ENCODE data around the gene SLAMF1.
A peak's percentile ranks its signal among the peaks of the same experiment; 100 is the strongest.

Gene SLAMF1

DNA sequence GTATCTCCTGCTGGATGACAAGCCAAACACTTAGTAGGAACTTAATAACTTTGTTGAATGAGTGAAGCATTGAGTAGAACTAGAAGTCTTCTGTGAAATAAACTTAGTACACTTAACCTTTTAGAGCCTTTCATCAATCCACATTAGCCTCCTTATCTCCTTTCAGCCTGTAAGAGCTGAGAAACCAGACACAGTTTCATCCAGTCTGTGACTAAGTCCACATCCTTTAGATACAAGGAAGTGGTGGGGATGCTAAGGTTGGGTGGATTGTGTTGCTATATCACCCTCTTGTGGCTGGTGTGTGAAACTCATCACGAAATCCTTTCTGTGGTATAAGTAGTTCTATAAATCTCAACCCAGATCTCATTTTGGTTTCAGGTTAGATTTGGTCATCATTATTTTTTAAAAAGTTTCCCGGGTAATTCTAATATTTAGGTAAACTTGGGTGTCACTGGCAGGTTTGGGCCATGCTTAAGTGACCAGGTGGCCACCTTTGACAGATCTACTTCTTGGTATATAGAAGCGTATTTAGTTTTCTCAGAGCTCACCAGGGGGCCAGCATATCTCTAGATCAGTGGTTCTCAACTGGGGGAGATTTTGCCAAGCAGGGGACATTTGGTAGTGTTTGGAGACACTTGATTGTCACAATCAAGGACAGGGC is 39.7 kb downstream of the SLAMF1 start:
- H3K9ac ChIP-seq (ENCODE audit: low read length) = no peak overlapping the region
- H2AFZ ChIP-seq (ENCODE audit: low read depth, low read length) = peak overlapping the region; percentile 51; the same call in 1 of the 2 replicates
- no peaks in the 10 kb centered on the region for H4K20me1 ChIP-seq (ENCODE audit: insufficient read depth, low read length)
- no peak overlapping the region for H3K27ac ChIP-seq (ENCODE audit: low read length)
- no peak overlapping the region for H3K4me3 ChIP-seq (ENCODE audit: low read length)
- TF ChIP-seq, protein P1, sequence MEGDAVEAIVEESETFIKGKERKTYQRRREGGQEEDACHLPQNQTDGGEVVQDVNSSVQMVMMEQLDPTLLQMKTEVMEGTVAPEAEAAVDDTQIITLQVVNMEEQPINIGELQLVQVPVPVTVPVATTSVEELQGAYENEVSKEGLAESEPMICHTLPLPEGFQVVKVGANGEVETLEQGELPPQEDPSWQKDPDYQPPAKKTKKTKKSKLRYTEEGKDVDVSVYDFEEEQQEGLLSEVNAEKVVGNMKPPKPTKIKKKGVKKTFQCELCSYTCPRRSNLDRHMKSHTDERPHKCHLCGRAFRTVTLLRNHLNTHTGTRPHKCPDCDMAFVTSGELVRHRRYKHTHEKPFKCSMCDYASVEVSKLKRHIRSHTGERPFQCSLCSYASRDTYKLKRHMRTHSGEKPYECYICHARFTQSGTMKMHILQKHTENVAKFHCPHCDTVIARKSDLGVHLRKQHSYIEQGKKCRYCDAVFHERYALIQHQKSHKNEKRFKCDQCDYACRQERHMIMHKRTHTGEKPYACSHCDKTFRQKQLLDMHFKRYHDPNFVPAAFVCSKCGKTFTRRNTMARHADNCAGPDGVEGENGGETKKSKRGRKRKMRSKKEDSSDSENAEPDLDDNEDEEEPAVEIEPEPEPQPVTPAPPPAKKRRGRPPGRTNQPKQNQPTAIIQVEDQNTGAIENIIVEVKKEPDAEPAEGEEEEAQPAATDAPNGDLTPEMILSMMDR (IDR thresholded peaks at IDR 0.05; ENCODE audit: low read depth, low read length) = peak; percentile 98
- no peak for TF ChIP-seq EZH2phosphoT487 (IDR thresholded peaks at IDR 0.05; ENCODE audit: low read depth)
- H3K36me3 ChIP-seq (replicated peaks; ENCODE audit: low read depth, low read length) = no peaks in the 10 kb centered on the region
- H3K27me3 ChIP-seq (ENCODE audit: low read depth, low read length) = no peaks in the 10 kb centered on the region
- peaks cover 52% of the 10 kb centered on the region for H3K4me1 ChIP-seq (ENCODE audit: low read length)
- H3K4me2 ChIP-seq (ENCODE audit: low read length) = peak overlapping the region; percentile 25; the same call in 1 of the 2 replicates
- no peaks in the 10 kb centered on the region for H3K9me3 ChIP-seq (ENCODE audit: insufficient read depth, low read length)
- H3K79me2 ChIP-seq (ENCODE audit: low read length) = no peaks in the 10 kb centered on the region

DNA sequence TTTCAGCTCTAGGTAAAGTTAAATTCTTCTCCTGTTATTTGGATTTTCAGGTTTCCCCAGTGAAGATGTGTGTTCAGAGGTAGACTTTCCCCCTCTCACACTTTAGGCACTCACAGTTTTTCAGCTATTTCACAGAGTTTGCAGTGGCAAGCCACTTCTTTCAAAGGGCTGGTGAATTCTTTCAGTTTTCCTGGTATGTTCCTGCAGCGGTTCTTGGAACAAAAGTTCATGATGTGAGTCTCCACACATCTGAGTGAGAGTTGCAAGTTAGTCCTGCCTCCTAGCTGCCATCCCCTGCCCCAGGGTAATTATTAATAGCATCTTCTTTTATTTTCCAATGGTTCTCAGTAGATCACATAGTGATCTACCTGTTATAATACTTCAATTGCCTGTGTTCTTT is 40.2 kb downstream of the SLAMF1 start:
- Histone ChIP-seq H3K4me3 (ENCODE audit: low read length) (no peak overlapping the region), H3K4me2 (ENCODE audit: low read length) (peak overlapping the region; percentile 25; the same call in 1 of the 2 replicates), H3K27me3 (ENCODE audit: low read depth, low read length) (no peaks in the 10 kb centered on the region), H2AFZ (ENCODE audit: low read depth, low read length) (0 out of 2 replicates have a peak overlapping the region, but pooled peaks have one; percentile 51), H3K27ac (ENCODE audit: low read length) (no peak overlapping the region), H3K79me2 (ENCODE audit: low read length) (no peaks in the 10 kb centered on the region), H3K36me3 (replicated peaks; ENCODE audit: low read depth, low read length) (no peaks in the 10 kb centered on the region), H3K4me1 (ENCODE audit: low read length) (peaks cover 48% of the 10 kb centered on the region), H3K9me3 (ENCODE audit: insufficient read depth, low read length) (no peaks in the 10 kb centered on the region), H3K9ac (ENCODE audit: low read length) (no peak overlapping the region), H4K20me1 (ENCODE audit: insufficient read depth, low read length) (no peaks in the 10 kb centered on the region)
- TF ChIP-seq EZH2phosphoT487 (IDR thresholded peaks at IDR 0.05; ENCODE audit: low read depth) = no peak
- TF ChIP-seq, protein P1 (IDR thresholded peaks at IDR 0.05; ENCODE audit: low read depth, low read length) = no peak

DNA sequence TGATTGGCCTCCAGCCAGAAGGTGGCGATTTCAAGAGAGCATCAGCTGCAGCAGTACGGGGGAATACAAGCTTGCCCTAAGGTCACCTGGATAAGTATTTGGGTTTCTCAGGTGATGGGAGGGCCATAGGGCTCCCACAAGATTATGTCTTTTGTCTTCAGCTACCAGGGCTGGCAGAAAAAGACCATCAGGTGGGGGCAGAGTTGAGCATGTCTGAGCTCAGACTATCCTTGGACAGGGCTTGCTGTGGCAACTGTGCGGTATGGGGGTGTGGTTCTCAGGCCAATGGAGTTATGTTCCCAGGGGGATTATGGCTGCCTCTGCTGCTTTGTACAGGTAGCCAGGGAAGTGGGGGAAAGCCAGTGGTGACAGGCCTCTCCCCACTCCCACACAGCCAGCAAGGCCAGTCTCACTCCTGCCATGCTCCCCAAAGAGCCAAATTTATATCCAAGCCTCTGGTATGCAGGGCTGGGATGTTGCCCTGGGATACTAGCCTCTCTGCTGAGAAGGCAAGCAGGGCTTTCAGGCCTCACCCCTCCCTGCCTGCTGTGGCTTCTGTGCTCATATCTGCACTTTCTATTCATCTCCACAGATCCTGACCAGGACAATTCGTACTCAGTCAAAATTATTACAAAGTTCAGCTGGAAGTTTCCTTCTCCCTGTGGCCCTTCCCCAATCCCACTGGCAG is 40.9 kb downstream of the SLAMF1 start:
- Histone ChIP-seq H3K27ac (ENCODE audit: low read length) (no peak overlapping the region), H3K79me2 (ENCODE audit: low read length) (no peaks in the 10 kb centered on the region), H2AFZ (ENCODE audit: low read depth, low read length) (no peak overlapping the region), H3K4me2 (ENCODE audit: low read length) (no peak overlapping the region), H3K9ac (ENCODE audit: low read length) (no peak overlapping the region), H3K4me3 (ENCODE audit: low read length) (no peak overlapping the region), H4K20me1 (ENCODE audit: insufficient read depth, low read length) (no peaks in the 10 kb centered on the region), H3K9me3 (ENCODE audit: insufficient read depth, low read length) (no peaks in the 10 kb centered on the region), H3K4me1 (ENCODE audit: low read length) (peaks cover 41% of the 10 kb centered on the region), H3K36me3 (replicated peaks; ENCODE audit: low read depth, low read length) (no peaks in the 10 kb centered on the region), H3K27me3 (ENCODE audit: low read depth, low read length) (no peaks in the 10 kb centered on the region)
- TF ChIP-seq, protein P1 (IDR thresholded peaks at IDR 0.05; ENCODE audit: low read depth, low read length) = peak; percentile 12; the same call in 1 of the 2 replicates
- no peak for TF ChIP-seq EZH2phosphoT487 (IDR thresholded peaks at IDR 0.05; ENCODE audit: low read depth)

DNA sequence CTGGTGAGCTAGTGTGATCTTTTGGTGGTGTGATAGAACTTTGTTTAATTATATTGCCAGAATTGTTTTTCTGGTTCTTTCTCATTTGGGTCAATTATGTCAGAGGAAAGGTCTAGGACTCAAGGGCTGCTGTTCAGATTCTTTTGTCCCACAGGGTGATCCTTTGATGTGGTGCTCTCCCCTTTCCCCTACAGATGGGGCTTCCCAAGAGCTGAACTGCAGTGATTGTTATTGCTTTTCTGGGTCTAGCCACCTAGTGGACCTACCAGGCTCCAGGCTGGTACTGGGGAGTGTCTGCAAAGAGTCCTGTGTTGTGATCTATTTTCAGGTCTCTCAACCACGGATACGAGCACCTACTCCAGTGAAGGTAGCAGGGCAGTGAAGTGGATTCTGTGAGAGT is 41.6 kb downstream of the SLAMF1 start:
- Histone ChIP-seq H3K4me3 (ENCODE audit: low read length) (no peak overlapping the region), H3K4me1 (ENCODE audit: low read length) (peaks cover 34% of the 10 kb centered on the region), H3K79me2 (ENCODE audit: low read length) (no peaks in the 10 kb centered on the region), H3K27me3 (ENCODE audit: low read depth, low read length) (no peaks in the 10 kb centered on the region), H4K20me1 (ENCODE audit: insufficient read depth, low read length) (no peaks in the 10 kb centered on the region), H3K9me3 (ENCODE audit: insufficient read depth, low read length) (no peaks in the 10 kb centered on the region), H3K4me2 (ENCODE audit: low read length) (no peak overlapping the region), H3K27ac (ENCODE audit: low read length) (no peak overlapping the region), H2AFZ (ENCODE audit: low read depth, low read length) (no peak overlapping the region), H3K9ac (ENCODE audit: low read length) (no peak overlapping the region), H3K36me3 (replicated peaks; ENCODE audit: low read depth, low read length) (no peaks in the 10 kb centered on the region)
- TF ChIP-seq EZH2phosphoT487 (IDR thresholded peaks at IDR 0.05; ENCODE audit: low read depth) = no peak
- TF ChIP-seq, protein P1 (IDR thresholded peaks at IDR 0.05; ENCODE audit: low read depth, low read length) = no peak
